K562 (cell line): ENCODE measurements around the gene NEK1. TPM values are rescaled to one million over a fixed set of nuclear protein-coding genes. Genes with fewer than 3 reads are reported as not detected.

Experiments
- CREB3L1 ChIP-seq: fragments of 450-650 bp; IDR thresholded peaks from 2 replicates; pipeline ENCODE4 v1.6.1; 2014; ENCODE audit warnings: low read depth, mild to moderate bottlenecking, moderate library complexity, borderline replicate concordance
- LARP7 ChIP-seq: fragments of 450-650 bp; IDR thresholded peaks from 2 replicates; pipeline ENCODE4 v1.6.1; 2016
- MTA3 ChIP-seq: fragments of 450-650 bp; formaldehyde crosslinking; IDR thresholded peaks from 2 replicates; pipeline ENCODE4 v1.6.1; 2017; ENCODE audit warnings: mild to moderate bottlenecking, borderline replicate concordance
- NR0B1 ChIP-seq: fragments of 450-650 bp; IDR thresholded peaks from one replicate; pipeline ENCODE4 v1.6.1; 2018; ENCODE audit warnings: mild to moderate bottlenecking, moderate library complexity; ENCODE audit not compliant: partially characterized antibody
- NRF1 ChIP-seq, 2 experiments: fragments of 450-650 bp; IDR thresholded peaks in 1 of 2; conservative IDR thresholded peaks in 1 of 2; 2 replicates each; pipeline ENCODE4 v1.6.1; 2014; ENCODE audit warnings: mild to moderate bottlenecking in 2 of 2
- PHTF2 ChIP-seq: fragments of 250-450 bp; sonication (Bioruptor Pico); IDR thresholded peaks from 2 replicates; pipeline ENCODE4 v1.5.0; 2021; ENCODE audit warnings: mild to moderate bottlenecking
- SAP30 ChIP-seq: fragments of 200-600 bp; sonication (generic); IDR thresholded peaks from 2 replicates; pipeline ENCODE4 v1.6.1; 2012; ENCODE audit warnings: borderline replicate concordance, low read depth, mild to moderate bottlenecking, moderate library complexity, low read length, control low read depth, inconsistent platforms; ENCODE audit not compliant: insufficient read depth, poor library complexity, severe bottlenecking
- SP1 ChIP-seq: sonication (generic); formaldehyde crosslinking; IDR thresholded peaks from 2 replicates; pipeline ENCODE4 v1.8.1; 2022; ENCODE audit warnings: mild to moderate bottlenecking, missing genetic modification reagents
- TCF7 ChIP-seq: sonication (generic); IDR thresholded peaks from 2 replicates; pipeline ENCODE4 v1.6.1; 2016; ENCODE audit warnings: antibody characterized with exemption, borderline replicate concordance
- TSC22D4 ChIP-seq: fragments of 450-650 bp; IDR thresholded peaks from 2 replicates; pipeline ENCODE4 v1.6.1; 2016; ENCODE audit warnings: missing genetic modification characterization, missing biosample characterization, control low read depth
- USF2 ChIP-seq: sonication (generic); formaldehyde crosslinking; IDR thresholded peaks from 2 replicates; pipeline ENCODE4 v1.5.0; 2020; ENCODE audit warnings: missing genetic modification reagents
- ZNF133 ChIP-seq: fragments of 250-450 bp; sonication (Bioruptor Pico); IDR thresholded peaks from 2 replicates; pipeline ENCODE4 v1.4.0; 2020; ENCODE audit warnings: mild to moderate bottlenecking
- ZNF184 ChIP-seq: sonication (generic); formaldehyde crosslinking; IDR thresholded peaks from 2 replicates; pipeline ENCODE4 v1.5.0; 2020; ENCODE audit warnings: missing genetic modification reagents
- ZNF224 ChIP-seq: sonication (generic); formaldehyde crosslinking; IDR thresholded peaks from 2 replicates; pipeline ENCODE4 v1.8.0; 2022; ENCODE audit warnings: mild to moderate bottlenecking, missing genetic modification reagents
- ZNF384 ChIP-seq: IDR thresholded peaks from 2 replicates; pipeline ENCODE4 v1.6.1; 2012; ENCODE audit warnings: low read depth, low read length, improper control_type of control experiment
- ZNF609 ChIP-seq: sonication (generic); formaldehyde crosslinking; IDR thresholded peaks from 2 replicates; pipeline ENCODE4 v1.8.1; 2023; ENCODE audit warnings: missing genetic modification reagents, mild to moderate bottlenecking, borderline replicate concordance
- ZNF696 ChIP-seq: fragments of 250-450 bp; sonication (Bioruptor Pico); conservative IDR thresholded peaks from 2 replicates; pipeline ENCODE4 v1.4.0; 2020; ENCODE audit warnings: mild to moderate bottlenecking, moderate library complexity
- ZNF75A ChIP-seq: fragments of 450-650 bp; formaldehyde crosslinking; IDR thresholded peaks from 2 replicates; pipeline ENCODE4 v1.4.0; 2020; ENCODE audit warnings: mild to moderate bottlenecking
- polyA plus RNA-seq, 8 experiments: library from polyadenylated mRNA; depleted of rRNA in 4 of 8; stranded (reverse) in 5 of 8; unstranded in 3 of 8; fragments of >200 nt; fragmentation: Nextera tagmentation in 2 of 8; fragmentation: Illumina TruSeq in 1 of 8; extraction: Ambion mirVana in 2 of 8; extraction: Trizol in 1 of 8; gene quantifications; 2 replicates each; pipeline versions ENCODE4 v1.2.1 to v1.2.3, GENCODE V29; 2011 to 2014; ENCODE audit warnings: inconsistent platforms in 1 of 8, missing spikeins in 1 of 8
- total RNA-seq, 7 experiments: library from RNA; depleted of rRNA in 6 of 7; stranded (reverse); fragments of >200 nt in 6 of 7; fragmentation: Illumina TruSeq in 2 of 7; extraction: Trizol in 2 of 7; gene quantifications; 2 replicates each; pipeline versions ENCODE4 v1.2.1 to v1.2.3, GENCODE V29; 2011 to 2021; ENCODE audit warnings: low replicate concordance in 1 of 7

Gene NEK1
- total and polyA plus RNA-seq, 9 of the 15 experiments (the other 6 are each of a cell fraction or from before 2014, with no cell fraction given), result 6.2 to 15.7 (median 10.3) TPM

GRCh38 chr4:169626331-169627282 lies 14.2 kb upstream of the NEK1 start (continued):
- TF ChIP-seq PHTF2 (CRISPR knock-in tag), result no peak
- no peak for TF ChIP-seq ZNF75A (CRISPR knock-in tag)
- no peak for TF ChIP-seq CREB3L1
- TF ChIP-seq USF2 (CRISPR knock-in tag), result no peak
- no peak for TF ChIP-seq ZNF609 (CRISPR knock-in tag)
- no peak for TF ChIP-seq ZNF224 (CRISPR knock-in tag)
- no peak for TF ChIP-seq ZNF184 (CRISPR knock-in tag)
- no peak for TF ChIP-seq TCF7
- TF ChIP-seq SP1 (CRISPR knock-in tag), result no peak
- TF ChIP-seq NR0B1, result no peak
- TF ChIP-seq ZNF696 (CRISPR knock-in tag), result no peak
- TF ChIP-seq ZNF133 (CRISPR knock-in tag), result no peak
- TF ChIP-seq MTA3, result no peak
- TF ChIP-seq ZNF384, result no peak
- TF ChIP-seq NRF1 (conservative IDR thresholded peaks at IDR 0.05 in 1 of 2, IDR thresholded peaks at IDR 0.05 in 1 of 2), result peak in 1 of 2 experiments; percentile 24; a peak in 1 of 4 replicates
- no peak for TF ChIP-seq TSC22D4 (tag)
- TF ChIP-seq SAP30, result no peak
- TF ChIP-seq LARP7, result no peak
